K562 (cell line): ENCODE measurements around the gene CAGE1. TPM values are rescaled to one million over a fixed set of nuclear protein-coding genes. Genes with fewer than 3 reads are reported as not detected.

Experiments used
- ARID3A ChIP-seq: IDR thresholded peaks from 2 replicates; pipeline ENCODE4 v1.6.1; 2012; ENCODE audit warnings: low read depth, low read length, improper control_type of control experiment, borderline replicate concordance
- CHCHD3 ChIP-seq: fragments of 250-450 bp; sonication (Bioruptor Pico); IDR thresholded peaks from 2 replicates; pipeline ENCODE4 v2.1.2; 2022; ENCODE audit warnings: mild to moderate bottlenecking
- CREB3L1 ChIP-seq: fragments of 450-650 bp; IDR thresholded peaks from 2 replicates; pipeline ENCODE4 v1.6.1; 2014; ENCODE audit warnings: low read depth, mild to moderate bottlenecking, moderate library complexity, borderline replicate concordance
- CREM ChIP-seq: IDR thresholded peaks from 2 replicates; pipeline ENCODE4 v1.6.1; 2014; ENCODE audit warnings: antibody characterized with exemption, low read depth
- EHMT2 ChIP-seq: fragments of 450-650 bp; IDR thresholded peaks from 2 replicates; pipeline ENCODE4 v1.6.1; 2018; ENCODE audit warnings: antibody characterized with exemption
- EP400 ChIP-seq: fragments of 450-650 bp; IDR thresholded peaks from 2 replicates; pipeline ENCODE4 v1.6.1; 2017; ENCODE audit warnings: antibody characterized with exemption, mild to moderate bottlenecking, moderate library complexity
- ETV1 ChIP-seq: fragments of 450-650 bp; conservative IDR thresholded peaks from 2 replicates; pipeline ENCODE4 v1.6.1; 2016; ENCODE audit warnings: missing genetic modification characterization, control low read depth, low read depth, missing compliant biosample characterization
- FOSL1 ChIP-seq: fragments of 200-800 bp; sonication (Bioruptor generic); conservative IDR thresholded peaks from 2 replicates; pipeline ENCODE4 v1.6.1; 2016; ENCODE audit warnings: missing genetic modification characterization, missing compliant biosample characterization
- FOXA3 ChIP-seq, 2 experiments: fragments of 450-650 bp in 1 of 2; sonication (generic) in 1 of 2; formaldehyde crosslinking; IDR thresholded peaks in 1 of 2; conservative IDR thresholded peaks in 1 of 2; 2 replicates each; pipeline versions ENCODE4 v1.4.0 to v1.8.0; 2020 to 2022; ENCODE audit warnings: mild to moderate bottlenecking in 2 of 2, missing genetic modification reagents in 1 of 2
- FOXM1 ChIP-seq, 2 experiments: fragments of 450-650 bp in 1 of 2; sonication (generic) in 1 of 2; formaldehyde crosslinking in 1 of 2; IDR thresholded peaks; 2 replicates each; pipeline versions ENCODE4 v1.6.1 to v1.9.0; 2017 to 2022; ENCODE audit warnings: low read depth in 2 of 2, mild to moderate bottlenecking in 2 of 2, missing genetic modification reagents in 1 of 2, moderate library complexity in 1 of 2
- GATA2 ChIP-seq: sonication (generic); formaldehyde crosslinking; IDR thresholded peaks from 2 replicates; pipeline ENCODE4 v1.4.0; 2020; ENCODE audit warnings: mild to moderate bottlenecking, missing genetic modification reagents
- HIVEP1 ChIP-seq: fragments of 250-450 bp; sonication (Bioruptor Pico); IDR thresholded peaks from 2 replicates; pipeline ENCODE4 v1.4.0; 2020; ENCODE audit warnings: mild to moderate bottlenecking
- HNRNPUL1 ChIP-seq: fragments of 200-400 bp; formaldehyde crosslinking; IDR thresholded peaks from 2 replicates; pipeline ENCODE4 v1.6.1; 2017; ENCODE audit warnings: low read length
- LEF1 ChIP-seq: fragments of 450-650 bp; IDR thresholded peaks from 2 replicates; pipeline ENCODE4 v1.6.1; 2016; ENCODE audit warnings: mild to moderate bottlenecking
- PML ChIP-seq: IDR thresholded peaks from 2 replicates; pipeline ENCODE4 v1.6.1; 2012; ENCODE audit warnings: low read length, inconsistent platforms
- RBBP5 ChIP-seq: fragments of 200-600 bp; sonication (generic); IDR thresholded peaks from 2 replicates; pipeline ENCODE4 v1.6.1; 2012; ENCODE audit warnings: borderline replicate concordance, mild to moderate bottlenecking, low read length, control low read depth, inconsistent platforms; ENCODE audit not compliant: insufficient read depth, poor library complexity, severe bottlenecking
- SETDB1 ChIP-seq: IDR thresholded peaks from one replicate; pipeline ENCODE4 v1.6.1; 2012; ENCODE audit warnings: low read length, control low read depth, inconsistent platforms
- SMARCB1 ChIP-seq: IDR thresholded peaks from 2 replicates; pipeline ENCODE4 v1.6.1; 2011; ENCODE audit warnings: improper control_type of control experiment, low read depth; ENCODE audit not compliant: insufficient read length
- YY1 ChIP-seq, 3 experiments: IDR thresholded peaks; 2 replicates each; pipeline ENCODE4 v1.6.1; 2011; ENCODE audit warnings: low read length in 2 of 3, mild to moderate bottlenecking in 2 of 3, moderate library complexity in 2 of 3, borderline replicate concordance in 1 of 3, control low read depth in 1 of 3, low read depth in 1 of 3; ENCODE audit not compliant: insufficient read depth in 3 of 3, insufficient replicate concordance in 2 of 3, control insufficient read depth in 1 of 3, insufficient read length in 1 of 3; ENCODE audit errors: extremely low read depth in 1 of 3
- ZBTB9 ChIP-seq: fragments of 450-650 bp; formaldehyde crosslinking; IDR thresholded peaks from 2 replicates; pipeline ENCODE4 v1.4.0; 2020; ENCODE audit warnings: mild to moderate bottlenecking, moderate library complexity
- ZNF311 ChIP-seq: fragments of 250-450 bp; sonication (Bioruptor Pico); IDR thresholded peaks from 2 replicates; pipeline ENCODE4 v1.4.0; 2020; ENCODE audit warnings: mild to moderate bottlenecking, moderate library complexity
- ZSCAN32 ChIP-seq: fragments of 450-650 bp; formaldehyde crosslinking; IDR thresholded peaks from 2 replicates; pipeline ENCODE4 v1.4.0; 2020; ENCODE audit warnings: mild to moderate bottlenecking, moderate library complexity
- polyA plus RNA-seq, 8 experiments: library from polyadenylated mRNA; depleted of rRNA in 4 of 8; stranded (reverse) in 5 of 8; unstranded in 3 of 8; fragments of >200 nt; fragmentation: Nextera tagmentation in 2 of 8; fragmentation: Illumina TruSeq in 1 of 8; extraction: Ambion mirVana in 2 of 8; extraction: Trizol in 1 of 8; gene quantifications; 2 replicates each; pipeline versions ENCODE4 v1.2.1 to v1.2.3, GENCODE V29; 2011 to 2014; ENCODE audit warnings: inconsistent platforms in 1 of 8, missing spikeins in 1 of 8
- total RNA-seq, 7 experiments: library from RNA; depleted of rRNA in 6 of 7; stranded (reverse); fragments of >200 nt in 6 of 7; fragmentation: Illumina TruSeq in 2 of 7; extraction: Trizol in 2 of 7; gene quantifications; 2 replicates each; pipeline versions ENCODE4 v1.2.1 to v1.2.3, GENCODE V29; 2011 to 2021; ENCODE audit warnings: low replicate concordance in 1 of 7

The CAGE1 gene
- total and polyA plus RNA-seq, 9 of the 15 experiments (the other 6 are each of a cell fraction or from before 2014, with no cell fraction given) = 0.13 to 0.33 (median 0.18) TPM; not detected in 4

- peak; percentile 60 to 92 (median 88) for TF ChIP-seq YY1 (IDR thresholded peaks at IDR 0.05; ENCODE audit: borderline replicate concordance in 1 of 3, control insufficient read depth in 1 of 3, extremely low read depth in 1 of 3, insufficient read depth in 3 of 3, insufficient read length in 1 of 3, insufficient replicate concordance in 2 of 3, low read depth in 1 of 3, low read length in 2 of 3)
- TF ChIP-seq EHMT2 = peak; percentile 24; the same call in 1 of the 2 replicates
- TF ChIP-seq HIVEP1 (CRISPR knock-in tag) = no peak
- peak in 1 of 2 experiments; percentile 78; a peak in 2 of 4 replicates for TF ChIP-seq FOXA3 (CRISPR knock-in tag; conservative IDR thresholded peaks at IDR 0.05 in 1 of 2, IDR thresholded peaks at IDR 0.05 in 1 of 2)
- no peak for TF ChIP-seq SMARCB1
- peak; percentile 89 for TF ChIP-seq CREM
- TF ChIP-seq ARID3A = peak; percentile 78; the same call in 1 of the 2 replicates
- no peak for TF ChIP-seq ZNF311 (CRISPR knock-in tag)
- peak; percentile 74 for TF ChIP-seq FOXM1 (IDR thresholded peaks at IDR 0.05; ENCODE audit: low read depth)
- peak; percentile 57; the same call in 1 of the 2 replicates for TF ChIP-seq FOXM1 (CRISPR knock-in tag; IDR thresholded peaks at IDR 0.05; ENCODE audit: low read depth)
- peak; percentile 66; the same call in 1 of the 2 replicates for TF ChIP-seq CHCHD3 (CRISPR knock-in tag)
- TF ChIP-seq HNRNPUL1 = no peak
- no peak for TF ChIP-seq FOSL1 (tag)
- peak; percentile 89 for TF ChIP-seq ZBTB9 (CRISPR knock-in tag)
- peak; percentile 61 for TF ChIP-seq PML
- peak; percentile 69; the same call in 1 of the 2 replicates for TF ChIP-seq LEF1
- peak; percentile 100 for TF ChIP-seq CREB3L1
- TF ChIP-seq ZSCAN32 (CRISPR knock-in tag) = no peak
- TF ChIP-seq EP400 = peak; percentile 96
- TF ChIP-seq ETV1 (tag) = peak; percentile 95
- TF ChIP-seq SETDB1 = peak; percentile 93
- peak; percentile 97 for TF ChIP-seq RBBP5
- TF ChIP-seq GATA2 = no peak
Observed at GRCh38 chr6:7312616-7313504, 76.7 kb downstream of the CAGE1 start, which contains the start of gene SSR1 (continued).
